Choroid plexus epithelial cell (primary cell): ENCODE data around the gene LMOD1.

Experiments used
- DNase-seq: peaks from one replicate; pipeline ENCODE4 v3.0.0-alpha.2; 2010; ENCODE audit warnings: low read depth
- H3K4me3 ChIP-seq: 2 replicates; pipeline ENCODE4 v1.5.1; 2011; ENCODE audit warnings: low read depth, mild to moderate bottlenecking, control low read depth, low read length, moderate library complexity
- TF ChIP-seq, protein P1 (sequence below): conservative IDR thresholded peaks from 2 replicates; pipeline ENCODE4 v1.5.1; 2011; ENCODE audit warnings: low read depth, mild to moderate bottlenecking, control low read depth, inconsistent platforms, low read length, moderate library complexity

The LMOD1 gene

DNA sequence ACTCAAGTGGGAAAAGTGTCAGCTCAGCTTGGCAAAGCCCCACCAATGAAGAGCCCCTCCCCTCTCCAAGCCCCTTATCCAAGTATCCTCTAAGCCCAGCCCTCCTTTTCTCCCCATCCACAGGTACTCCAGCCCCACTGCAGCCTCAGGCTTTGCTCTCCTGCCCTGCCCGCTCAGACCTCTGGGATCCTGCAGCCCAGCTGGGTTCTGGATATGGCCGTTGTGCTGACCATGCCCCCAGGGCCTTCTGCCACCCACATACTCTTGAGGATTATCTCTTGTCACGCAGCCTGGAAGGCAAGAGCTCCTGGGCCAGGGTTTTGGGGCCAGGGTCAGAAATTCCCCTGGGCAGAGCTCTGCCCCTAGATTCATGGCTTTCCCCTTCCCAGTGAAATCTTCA, 52.9 kb downstream of the LMOD1 start:
- TF ChIP-seq, protein P1, sequence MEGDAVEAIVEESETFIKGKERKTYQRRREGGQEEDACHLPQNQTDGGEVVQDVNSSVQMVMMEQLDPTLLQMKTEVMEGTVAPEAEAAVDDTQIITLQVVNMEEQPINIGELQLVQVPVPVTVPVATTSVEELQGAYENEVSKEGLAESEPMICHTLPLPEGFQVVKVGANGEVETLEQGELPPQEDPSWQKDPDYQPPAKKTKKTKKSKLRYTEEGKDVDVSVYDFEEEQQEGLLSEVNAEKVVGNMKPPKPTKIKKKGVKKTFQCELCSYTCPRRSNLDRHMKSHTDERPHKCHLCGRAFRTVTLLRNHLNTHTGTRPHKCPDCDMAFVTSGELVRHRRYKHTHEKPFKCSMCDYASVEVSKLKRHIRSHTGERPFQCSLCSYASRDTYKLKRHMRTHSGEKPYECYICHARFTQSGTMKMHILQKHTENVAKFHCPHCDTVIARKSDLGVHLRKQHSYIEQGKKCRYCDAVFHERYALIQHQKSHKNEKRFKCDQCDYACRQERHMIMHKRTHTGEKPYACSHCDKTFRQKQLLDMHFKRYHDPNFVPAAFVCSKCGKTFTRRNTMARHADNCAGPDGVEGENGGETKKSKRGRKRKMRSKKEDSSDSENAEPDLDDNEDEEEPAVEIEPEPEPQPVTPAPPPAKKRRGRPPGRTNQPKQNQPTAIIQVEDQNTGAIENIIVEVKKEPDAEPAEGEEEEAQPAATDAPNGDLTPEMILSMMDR: no peak
- DNase-seq: no peak
- H3K4me3 ChIP-seq: no peak overlapping the region

DNA sequence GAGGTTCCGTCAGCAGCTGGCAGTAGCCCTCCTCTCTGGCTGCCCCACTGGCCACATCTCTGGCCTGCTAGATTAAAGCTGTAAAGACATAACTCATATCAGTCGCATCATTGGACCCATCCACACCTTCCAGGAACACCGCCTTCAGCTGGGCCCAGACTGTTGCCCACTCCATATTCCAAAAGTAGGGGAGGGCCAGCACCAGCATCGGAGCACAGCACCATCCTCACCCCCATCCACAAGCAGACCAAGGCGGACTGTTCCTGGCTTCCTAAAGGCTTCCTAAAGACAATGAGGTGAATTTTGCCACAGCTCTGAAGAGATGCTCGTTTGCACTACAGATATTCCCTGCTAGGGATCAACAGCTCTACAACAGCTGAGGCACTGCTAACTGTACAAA, 54.1 kb downstream of the LMOD1 start:
- H3K4me3 ChIP-seq: no peak overlapping the region

DNA sequence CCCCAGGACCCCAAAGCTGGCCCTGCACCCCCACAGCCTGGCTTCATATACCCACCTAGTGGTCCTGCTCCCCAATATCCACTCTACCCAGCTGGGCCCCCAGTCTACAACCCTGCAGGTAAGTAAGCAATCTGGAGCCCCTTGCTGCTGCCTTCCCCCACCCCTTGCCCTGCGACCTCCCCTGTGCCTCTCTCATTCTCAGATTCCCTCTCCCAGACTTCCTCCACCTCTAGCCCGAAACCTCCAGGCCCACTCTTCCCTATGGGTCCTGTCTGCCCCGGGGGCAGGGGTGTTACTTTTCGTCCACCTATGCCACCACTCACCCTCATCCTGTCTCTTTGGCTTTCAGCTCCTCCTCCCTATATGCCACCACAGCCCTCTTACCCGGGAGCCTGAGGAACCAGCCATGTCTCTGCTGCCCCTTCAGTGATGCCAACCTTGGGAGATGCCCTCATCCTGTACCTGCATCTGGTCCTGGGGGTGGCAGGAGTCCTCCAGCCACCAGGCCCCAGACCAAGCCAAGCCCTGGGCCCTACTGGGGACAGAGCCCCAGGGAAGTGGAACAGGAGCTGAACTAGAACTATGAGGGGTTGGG, 54.8 kb downstream of the LMOD1 start:
- DNase-seq: no peak
- H3K4me3 ChIP-seq: no peak overlapping the region
- TF ChIP-seq, protein P1: no peak

More for the DNA sequence above, 54.1 kb downstream of the LMOD1 start:
- TF ChIP-seq, protein P1: no peak
- DNase-seq: no peak

DNA sequence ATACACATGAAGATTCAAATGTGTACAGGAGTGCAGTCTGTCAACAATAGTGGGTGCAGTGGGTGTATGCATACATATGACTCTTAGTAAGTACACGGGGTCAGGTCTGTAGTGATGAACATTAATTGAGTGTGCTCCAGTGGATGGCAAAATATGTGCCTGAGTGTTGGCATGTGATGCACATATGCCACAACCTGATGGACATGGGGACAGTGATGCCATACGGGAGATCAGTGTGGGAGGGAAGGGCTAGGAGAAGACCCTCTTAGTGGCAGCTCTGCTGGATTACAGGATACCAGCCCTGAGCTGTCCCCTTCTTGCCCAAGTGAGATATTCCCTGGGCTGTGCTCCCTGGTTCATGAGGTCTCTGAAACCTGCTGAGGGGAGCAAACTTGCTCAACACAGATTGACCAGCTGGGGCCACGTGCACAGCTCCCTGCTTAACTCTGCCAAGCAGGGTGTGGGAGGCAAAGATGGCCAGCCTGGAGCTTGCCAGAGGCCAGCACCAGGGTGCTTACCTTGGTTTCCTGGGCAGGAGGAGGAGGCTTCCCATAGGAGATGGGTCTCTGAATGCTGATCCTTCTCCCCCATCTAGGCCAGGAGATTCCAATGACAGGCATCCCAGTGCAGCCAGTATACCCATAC, 55.4 kb downstream of the LMOD1 start:
- TF ChIP-seq, protein P1: no peak
- no peak overlapping the region for H3K4me3 ChIP-seq
- no peak for DNase-seq

DNA sequence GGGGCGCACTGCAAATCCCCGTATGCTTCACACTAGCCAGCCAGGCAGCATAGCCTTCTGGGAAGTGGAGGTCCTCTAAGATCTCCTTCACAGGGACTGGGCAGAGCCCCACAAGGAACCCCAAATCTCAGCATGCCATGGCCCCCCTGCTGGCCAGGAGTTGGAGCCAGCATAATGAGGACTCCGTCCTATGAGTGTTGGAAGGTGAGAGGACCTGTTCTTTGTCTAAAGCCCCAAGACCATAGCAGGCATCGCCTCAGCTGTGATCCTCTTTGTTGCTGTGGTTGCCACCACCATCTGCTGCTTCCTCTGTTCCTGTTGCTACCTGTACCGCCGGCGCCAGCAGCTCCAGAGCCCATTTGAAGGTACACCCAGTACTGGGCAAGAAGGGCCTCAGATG, 56.1 kb downstream of the LMOD1 start:
- DNase-seq: no peak
- TF ChIP-seq, protein P1: no peak
- H3K4me3 ChIP-seq: no peak overlapping the region

DNA sequence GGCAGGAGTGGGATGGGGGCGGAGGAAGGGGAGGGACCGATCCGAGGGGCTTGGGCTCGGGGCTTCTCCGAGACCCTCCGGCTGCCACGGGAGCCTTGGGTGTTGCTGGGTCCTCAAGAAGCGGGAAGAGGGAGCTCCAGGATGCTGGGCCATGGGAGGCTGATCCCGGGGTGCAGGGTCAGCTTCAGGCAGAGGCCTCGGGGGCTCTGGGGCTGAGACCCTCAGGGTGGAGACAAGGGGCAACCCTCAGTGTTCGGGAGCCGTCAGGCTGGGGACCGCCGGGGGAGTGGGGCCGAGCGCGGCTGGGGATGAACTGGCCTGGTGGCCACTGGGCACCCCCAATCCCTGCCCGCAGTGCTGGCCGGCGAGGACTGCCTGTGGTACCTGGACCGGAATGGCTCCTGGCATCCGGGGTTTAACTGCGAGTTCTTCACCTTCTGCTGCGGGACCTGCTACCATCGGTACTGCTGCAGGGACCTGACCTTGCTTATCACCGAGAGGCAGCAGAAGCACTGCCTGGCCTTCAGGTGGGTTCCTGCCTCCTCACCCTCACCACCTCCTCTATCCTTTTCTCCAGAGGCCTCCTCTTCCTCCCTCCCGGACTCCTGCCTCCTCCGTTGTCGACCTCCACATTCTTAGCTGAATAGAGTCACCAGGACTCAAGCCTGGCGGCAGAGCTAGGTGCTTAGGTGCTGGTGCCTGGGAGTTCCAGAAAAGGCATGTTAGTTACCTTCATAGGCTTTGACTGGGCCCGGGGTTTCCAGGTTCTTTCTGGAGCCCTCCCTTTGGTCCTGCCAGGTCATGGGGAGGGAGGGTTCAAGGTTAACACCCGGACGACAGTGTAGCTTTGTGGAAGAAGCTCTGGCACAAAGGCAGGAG, 57.0 kb downstream of the LMOD1 start:
- DNase-seq: no peak
- peak overlapping the region; percentile 80 for H3K4me3 ChIP-seq
- TF ChIP-seq, protein P1: no peak
